ENCODE measurements around the gene ATP13A1.

GRCh38 chr19:19635313-19635702 lies 28.2 kb downstream of the ATP13A1 start:
- no peak for TF ChIP-seq FOS (IDR thresholded peaks at IDR 0.05; ENCODE audit: borderline replicate concordance, insufficient read depth, low read length)
- TF ChIP-seq, protein P1, sequence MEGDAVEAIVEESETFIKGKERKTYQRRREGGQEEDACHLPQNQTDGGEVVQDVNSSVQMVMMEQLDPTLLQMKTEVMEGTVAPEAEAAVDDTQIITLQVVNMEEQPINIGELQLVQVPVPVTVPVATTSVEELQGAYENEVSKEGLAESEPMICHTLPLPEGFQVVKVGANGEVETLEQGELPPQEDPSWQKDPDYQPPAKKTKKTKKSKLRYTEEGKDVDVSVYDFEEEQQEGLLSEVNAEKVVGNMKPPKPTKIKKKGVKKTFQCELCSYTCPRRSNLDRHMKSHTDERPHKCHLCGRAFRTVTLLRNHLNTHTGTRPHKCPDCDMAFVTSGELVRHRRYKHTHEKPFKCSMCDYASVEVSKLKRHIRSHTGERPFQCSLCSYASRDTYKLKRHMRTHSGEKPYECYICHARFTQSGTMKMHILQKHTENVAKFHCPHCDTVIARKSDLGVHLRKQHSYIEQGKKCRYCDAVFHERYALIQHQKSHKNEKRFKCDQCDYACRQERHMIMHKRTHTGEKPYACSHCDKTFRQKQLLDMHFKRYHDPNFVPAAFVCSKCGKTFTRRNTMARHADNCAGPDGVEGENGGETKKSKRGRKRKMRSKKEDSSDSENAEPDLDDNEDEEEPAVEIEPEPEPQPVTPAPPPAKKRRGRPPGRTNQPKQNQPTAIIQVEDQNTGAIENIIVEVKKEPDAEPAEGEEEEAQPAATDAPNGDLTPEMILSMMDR (IDR thresholded peaks at IDR 0.05; ENCODE audit: extremely low read depth in 1 of 2, insufficient read depth in 1 of 2, low read depth in 1 of 2, low read length in 2 of 2), result no peak
- no peak for TF ChIP-seq POLR2AphosphoS5 (IDR thresholded peaks at IDR 0.05; ENCODE audit: insufficient read depth, low read depth, low read length)
- no peak for TF ChIP-seq EZH2 (IDR thresholded peaks at IDR 0.05; ENCODE audit: borderline replicate concordance, low read depth, low read length, severe bottlenecking)
- TF ChIP-seq MAX (IDR thresholded peaks at IDR 0.05; ENCODE audit: insufficient read depth, insufficient read length), result no peak
